KMS-11 (cell line): ENCODE results near the gene RPS6KA2.

Experiments used
- H2AFZ ChIP-seq: fragments of 200-600 bp; sonication (generic); 2 replicates; pipeline ENCODE4 v1.6.1; 2016; ENCODE audit warnings: antibody characterized with exemption, mixed run types, low read depth
- H3K27ac ChIP-seq: fragments of 200-600 bp; sonication (generic); 2 replicates; pipeline ENCODE4 v1.6.1; 2016; ENCODE audit warnings: mild to moderate bottlenecking, mixed run types
- H3K27me3 ChIP-seq: fragments of 200-600 bp; sonication (generic); 2 replicates; pipeline ENCODE4 v1.6.1; 2017; ENCODE audit warnings: mild to moderate bottlenecking, low read depth, mixed run types, moderate library complexity; ENCODE audit not compliant: insufficient read depth
- H3K36me3 ChIP-seq: fragments of 200-600 bp; sonication (generic); 2 replicates; pipeline ENCODE4 v1.6.1; 2017; ENCODE audit warnings: mild to moderate bottlenecking, mixed run types; ENCODE audit not compliant: insufficient read depth
- H3K4me1 ChIP-seq: fragments of 200-600 bp; sonication (generic); 2 replicates; pipeline ENCODE4 v1.6.1; 2016; ENCODE audit warnings: mild to moderate bottlenecking, low read depth, mixed run types; ENCODE audit not compliant: poor library complexity, severe bottlenecking
- H3K4me2 ChIP-seq: fragments of 200-600 bp; sonication (generic); 2 replicates; pipeline ENCODE4 v1.7.0; 2016; ENCODE audit warnings: mild to moderate bottlenecking, mixed run types
- H3K4me3 ChIP-seq: fragments of 200-600 bp; sonication (generic); IDR thresholded peaks from 2 replicates; pipeline ENCODE4 v1.6.1; 2017; ENCODE audit warnings: low read depth, low read length, mixed read lengths; ENCODE audit not compliant: insufficient read depth
- H3K79me2 ChIP-seq: fragments of 200-600 bp; sonication (generic); 2 replicates; pipeline ENCODE4 v1.6.1; 2016; ENCODE audit warnings: low read depth, mixed run types; ENCODE audit not compliant: insufficient read depth
- H3K9ac ChIP-seq: fragments of 200-600 bp; sonication (generic); 2 replicates; pipeline ENCODE4 v1.6.1; 2016; ENCODE audit warnings: mild to moderate bottlenecking, mixed run types
- H4K20me1 ChIP-seq: fragments of 200-600 bp; sonication (generic); 2 replicates; pipeline ENCODE4 v1.6.1; 2016; ENCODE audit warnings: mild to moderate bottlenecking, mixed run types; ENCODE audit not compliant: insufficient read depth
- TF ChIP-seq, protein P1 (sequence below): fragments of 200-600 bp; sonication (generic); conservative IDR thresholded peaks from 2 replicates; pipeline ENCODE4 v1.6.1; 2017; ENCODE audit warnings: low read depth, mild to moderate bottlenecking, antibody characterized with exemption, low read length, moderate library complexity, mixed read lengths

Gene RPS6KA2

DNA sequence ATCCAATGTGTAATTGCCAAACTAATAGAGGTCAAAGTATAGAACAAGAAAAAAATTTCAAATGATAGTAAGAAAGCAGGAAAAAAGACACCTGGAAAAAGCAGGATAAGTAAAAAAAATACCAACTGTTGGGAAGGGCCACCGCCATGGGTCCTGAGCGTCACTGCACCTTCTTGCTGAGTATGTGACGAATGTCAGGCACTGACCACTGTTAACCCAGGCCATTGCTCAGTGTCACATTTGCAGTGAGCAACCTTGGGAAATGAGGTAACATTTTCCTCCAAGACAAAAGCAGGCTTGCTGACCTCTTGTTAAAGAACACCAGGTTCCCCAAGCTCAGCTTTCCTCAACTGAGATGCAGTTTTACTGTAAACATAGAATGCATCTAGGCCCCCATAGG, 15.6 kb upstream of the RPS6KA2 start:
- no peak overlapping the region for H3K9ac ChIP-seq
- H3K4me3 ChIP-seq = no peak overlapping the region
- H3K36me3 ChIP-seq = no peaks in the 10 kb centered on the region
- H3K4me1 ChIP-seq = no peaks in the 10 kb centered on the region
- H3K27ac ChIP-seq = no peak overlapping the region
- no peaks in the 10 kb centered on the region for H4K20me1 ChIP-seq
- no peaks in the 10 kb centered on the region for H3K27me3 ChIP-seq
- no peak overlapping the region for H2AFZ ChIP-seq
- no peak overlapping the region for H3K4me2 ChIP-seq
- TF ChIP-seq, protein P1, sequence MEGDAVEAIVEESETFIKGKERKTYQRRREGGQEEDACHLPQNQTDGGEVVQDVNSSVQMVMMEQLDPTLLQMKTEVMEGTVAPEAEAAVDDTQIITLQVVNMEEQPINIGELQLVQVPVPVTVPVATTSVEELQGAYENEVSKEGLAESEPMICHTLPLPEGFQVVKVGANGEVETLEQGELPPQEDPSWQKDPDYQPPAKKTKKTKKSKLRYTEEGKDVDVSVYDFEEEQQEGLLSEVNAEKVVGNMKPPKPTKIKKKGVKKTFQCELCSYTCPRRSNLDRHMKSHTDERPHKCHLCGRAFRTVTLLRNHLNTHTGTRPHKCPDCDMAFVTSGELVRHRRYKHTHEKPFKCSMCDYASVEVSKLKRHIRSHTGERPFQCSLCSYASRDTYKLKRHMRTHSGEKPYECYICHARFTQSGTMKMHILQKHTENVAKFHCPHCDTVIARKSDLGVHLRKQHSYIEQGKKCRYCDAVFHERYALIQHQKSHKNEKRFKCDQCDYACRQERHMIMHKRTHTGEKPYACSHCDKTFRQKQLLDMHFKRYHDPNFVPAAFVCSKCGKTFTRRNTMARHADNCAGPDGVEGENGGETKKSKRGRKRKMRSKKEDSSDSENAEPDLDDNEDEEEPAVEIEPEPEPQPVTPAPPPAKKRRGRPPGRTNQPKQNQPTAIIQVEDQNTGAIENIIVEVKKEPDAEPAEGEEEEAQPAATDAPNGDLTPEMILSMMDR = no peak
- H3K79me2 ChIP-seq = no peaks in the 10 kb centered on the region

DNA sequence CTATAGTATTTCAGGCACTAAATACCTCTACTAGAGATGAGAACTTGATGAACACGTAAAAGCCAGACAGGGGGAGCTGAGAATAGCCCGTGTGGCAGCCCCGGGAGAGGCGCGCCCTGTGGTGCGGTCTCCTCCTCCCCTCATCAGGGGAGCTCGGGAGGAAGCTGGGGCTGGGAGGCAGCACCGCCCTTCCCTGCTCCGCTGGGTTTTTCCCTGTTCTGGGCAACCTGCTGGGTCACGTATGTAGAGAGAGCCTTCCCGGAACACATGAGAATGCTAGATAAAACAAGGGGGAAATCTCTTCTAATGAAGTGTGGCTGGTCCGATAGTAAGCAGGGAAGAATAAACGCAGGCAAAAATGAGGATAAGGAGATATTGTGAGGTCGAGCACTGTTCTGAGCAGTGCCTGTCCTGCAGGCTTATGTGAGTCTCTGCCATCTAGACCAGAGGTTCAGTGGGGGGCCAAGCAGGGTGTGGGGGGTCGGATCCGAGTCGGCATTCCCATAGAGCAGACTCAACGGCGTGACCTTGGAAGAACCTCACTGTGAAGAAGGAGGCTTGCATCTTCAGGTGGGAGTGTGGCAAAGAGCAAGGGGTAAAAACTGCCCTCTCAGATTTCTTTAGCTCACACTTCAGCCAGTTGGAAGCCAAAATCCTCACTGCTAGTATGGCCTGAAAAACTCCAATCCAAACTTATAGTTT, 13.4 kb upstream of the RPS6KA2 start:
- Histone ChIP-seq H3K9ac (no peak overlapping the region), H4K20me1 (no peaks in the 10 kb centered on the region), H3K4me1 (no peaks in the 10 kb centered on the region), H3K36me3 (no peaks in the 10 kb centered on the region), H3K4me3 (no peak overlapping the region), H3K4me2 (no peak overlapping the region), H3K79me2 (no peaks in the 10 kb centered on the region), H2AFZ (no peak overlapping the region), H3K27ac (no peak overlapping the region), H3K27me3 (no peaks in the 10 kb centered on the region)
- TF ChIP-seq, protein P1 = no peak

DNA sequence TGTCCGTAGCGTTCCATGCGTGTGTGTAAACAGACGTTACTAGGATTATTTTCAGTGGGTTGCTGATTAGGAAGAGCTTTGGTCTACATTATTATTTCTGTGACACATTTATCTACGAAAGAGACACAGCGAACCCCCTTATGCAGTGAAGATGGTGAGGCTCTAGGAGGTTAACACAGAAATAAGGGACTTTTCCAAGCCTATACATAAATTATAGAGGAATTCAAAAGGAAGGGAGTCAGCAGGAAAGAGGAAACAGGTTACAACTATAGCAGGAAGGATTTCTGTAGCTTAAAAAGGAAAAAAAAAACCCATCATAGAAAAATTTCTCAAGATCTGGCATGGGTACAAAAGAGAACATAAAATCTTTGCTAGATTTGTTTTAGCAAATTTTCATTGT, 12.9 kb upstream of the RPS6KA2 start:
- Histone ChIP-seq H2AFZ (no peak overlapping the region), H3K27ac (no peak overlapping the region), H3K36me3 (no peaks in the 10 kb centered on the region), H3K4me2 (no peak overlapping the region), H3K9ac (no peak overlapping the region), H3K4me1 (no peaks in the 10 kb centered on the region), H3K27me3 (no peaks in the 10 kb centered on the region), H3K79me2 (no peaks in the 10 kb centered on the region), H4K20me1 (no peaks in the 10 kb centered on the region), H3K4me3 (no peak overlapping the region)
- TF ChIP-seq, protein P1 = no peak

DNA sequence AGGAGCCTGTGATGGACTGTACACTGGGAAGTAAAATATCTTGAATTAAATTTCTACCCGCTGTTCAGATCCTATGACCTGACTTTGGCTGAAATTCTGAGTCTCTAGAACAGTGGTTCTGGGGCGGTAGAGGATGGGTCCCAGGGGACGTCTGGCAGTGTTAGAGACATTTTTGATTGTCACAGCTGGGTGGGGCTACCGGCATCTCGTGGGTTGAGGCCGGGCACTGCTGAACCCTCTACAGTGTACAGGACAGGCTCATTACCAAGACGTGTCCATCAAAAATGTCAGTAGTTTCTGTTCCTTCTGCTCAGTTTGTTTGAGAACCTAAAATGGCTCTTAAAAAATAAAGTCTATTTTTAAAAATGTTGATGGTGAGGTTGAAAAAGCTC, 11.5 kb upstream of the RPS6KA2 start:
- Histone ChIP-seq H3K9ac (no peak overlapping the region), H3K27ac (no peak overlapping the region), H3K79me2 (no peaks in the 10 kb centered on the region), H2AFZ (no peak overlapping the region), H3K4me3 (no peak overlapping the region), H3K36me3 (no peaks in the 10 kb centered on the region), H3K4me1 (no peaks in the 10 kb centered on the region), H4K20me1 (no peaks in the 10 kb centered on the region), H3K27me3 (no peaks in the 10 kb centered on the region), H3K4me2 (no peak overlapping the region)
- TF ChIP-seq, protein P1 = no peak
